GM12892 (cell line): ENCODE results near the gene GDPD4.

ENCODE experiments used
- POLR2A ChIP-seq: IDR thresholded peaks from 2 replicates; pipeline ENCODE4 v1.6.1; 2011; ENCODE audit warnings: low read depth, low read length, control low read depth
- POLR2AphosphoS5 ChIP-seq: IDR thresholded peaks from 2 replicates; pipeline ENCODE4 v1.6.1; 2011; ENCODE audit warnings: low read depth, low read length, control low read depth
- TAF1 ChIP-seq: IDR thresholded peaks from 2 replicates; pipeline ENCODE4 v1.6.1; 2011; ENCODE audit warnings: low read depth, mild to moderate bottlenecking, control low read depth, low read length, borderline replicate concordance

DNA sequence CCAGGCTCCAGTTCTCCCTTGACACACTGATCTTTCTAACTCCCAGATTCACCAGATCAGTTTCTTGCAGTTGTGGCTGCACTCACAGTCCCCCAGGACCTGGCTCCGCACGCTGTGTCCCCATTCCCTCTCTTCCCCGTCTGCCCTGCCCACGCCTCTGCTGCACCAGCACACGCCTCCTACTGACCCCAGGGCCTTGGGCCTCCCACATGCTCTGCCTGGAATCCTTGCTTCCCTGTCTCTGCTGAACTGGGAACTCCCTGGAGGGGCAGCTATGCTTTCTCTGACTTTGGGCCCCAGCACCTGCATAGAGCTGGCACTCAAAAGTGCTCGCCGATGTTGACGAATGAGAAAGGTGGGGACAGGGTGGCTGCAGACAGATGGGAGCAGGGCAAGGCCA lies 104.5 kb downstream of the GDPD4 start:
- no peak for TF ChIP-seq POLR2AphosphoS5
- no peak for TF ChIP-seq POLR2A
- TF ChIP-seq TAF1, result no peak
